Psoas muscle (tissue), 8 donors: Measurements from ENCODE around the gene ZNF664. TPM values are rescaled to one million over a fixed set of nuclear protein-coding genes. Genes with fewer than 3 reads are reported as not detected.
"Not testable (repeated sequence)": the region's sequence is repeated elsewhere in the genome, so short reads cannot be mapped to it uniquely, and the experiment has no call there.

Experiments used
- ATAC-seq, 4 donors: fragments of 200-7000 bp; cut with Tn5 transposase; one replicate each; pipeline ENCODE4 v1.9.1; 2020; ENCODE audit warnings: moderate library complexity in 3 of 4, mild to moderate bottlenecking in 2 of 4
- DNase-seq, 2 donors: peaks; one replicate each; pipeline ENCODE4 v3.0.0-alpha.2; 2020
- H3K27ac ChIP-seq: fragments of 200-600 bp; one replicate; pipeline ENCODE4 v1.8.0; 2022
- H3K27me3 ChIP-seq, 3 donors: fragments of 200-600 bp in 1 of 3; one replicate each; pipeline versions ENCODE4 v1.6.1 to v1.8.0; 2013 to 2022; ENCODE audit warnings: low read length in 2 of 3, mild to moderate bottlenecking in 2 of 3, moderate library complexity in 1 of 3; ENCODE audit not compliant: insufficient read depth in 3 of 3
- H3K36me3 ChIP-seq, 2 donors: fragments of 200-600 bp in 1 of 2; one replicate each; pipeline versions ENCODE4 v1.6.1 to v1.8.0; 2013 to 2022; ENCODE audit warnings: low read depth in 1 of 2, mild to moderate bottlenecking in 1 of 2, moderate library complexity in 1 of 2; ENCODE audit not compliant: insufficient read depth in 1 of 2
- H3K4me1 ChIP-seq: fragments of 200-600 bp; one replicate; pipeline ENCODE4 v1.8.0; 2022
- H3K4me3 ChIP-seq: fragments of 200-600 bp; one replicate; pipeline ENCODE4 v1.8.0; 2022; ENCODE audit warnings: mild to moderate bottlenecking
- H3K9me3 ChIP-seq: fragments of 200-600 bp; one replicate; pipeline ENCODE4 v1.8.0; 2022
- CTCF ChIP-seq: fragments of 200-600 bp; IDR thresholded peaks from one replicate; pipeline ENCODE4 v1.8.0; 2022; ENCODE audit warnings: antibody characterized with exemption
- WGBS, 3 donors: extraction: QIAGEN DNeasy Blood & Tissue Kit; methylation state at CpG; one replicate each; pipeline versions ENCODE4 v1.1.6 to v1.1.7; 2013; 5-methylcytosine and 5-hydroxymethylcytosine counted together
- intact Hi-C, 2 donors: fragments of 100-400 bp; cut with DNase I; formaldehyde crosslinking; loops; one replicate each; pipeline versions ENCODE4 v1.11.0 to v1.14.2; 2022
- polyA plus RNA-seq, 3 donors: library from polyadenylated mRNA; stranded (reverse); fragments of 200-250 nt; gene quantifications; one replicate each; pipeline ENCODE4 v1.2.3, GENCODE V29; 2013
- total RNA-seq, 4 donors: library from RNA; stranded (reverse); fragmentation: NEBNext Ultra II Directional in 2 of 4; extraction: Animal tissue kit (Norgen Biotek cat#: 25700) in 2 of 4; gene quantifications; one replicate each; pipeline versions ENCODE4 v1.2.1 to v1.2.4, GENCODE V29; 2021 to 2023
- donor health status: healthy with polysubstance abuse.
- donor health status: DM: no; HTN: no; CAD: no; lungs with moderate emphysema.
- donor health status: Bipolar disorder and iron deficiency.
- donor health status: healthy.
- donor health status: DM: yes; HTN: yes; CAD: no.
- donor health status: DM: no; HTN: no; CAD: no.
- donor health status: DM: no; HTN: no; CAD: no.
- donor health status: DM: yes; HTN: yes; CAD: no.

ZNF664 gene
- total and polyA plus RNA-seq, 7 donors: 25.1 to 69.3 (median 39.1) TPM

- Histone ChIP-seq H3K27me3 (no peaks in the 10 kb centered on the region), H3K27ac (no peak overlapping the region), H3K9me3 (no peaks in the 10 kb centered on the region), H3K4me3 (no peak overlapping the region), H3K4me1 (no peaks in the 10 kb centered on the region), H3K36me3 (peaks cover 4 to 35% of the 10 kb centered on the region in 2 donors)
- intact Hi-C loops: no loop called here
- WGBS, 3 donors: 76 to 92% (median 80%) methylated on average over 8 of the region's 8 CpGs
- no peak for TF ChIP-seq CTCF
- no peak for DNase-seq
- ATAC-seq: no peak
Measured at GRCh38 chr12:123946152-123946515, 26.9 kb upstream of the ZNF664 start.

- H3K4me3 ChIP-seq, ATAC-seq, H3K9me3 ChIP-seq, H3K27ac ChIP-seq, DNase-seq, intact Hi-C loops, H3K4me1 ChIP-seq, H3K27me3 ChIP-seq: not testable (repeated sequence)
- H3K36me3 ChIP-seq: peaks cover 4 to 28% of the 10 kb centered on the region in 2 donors
- WGBS, 3 donors: 88 to 92% (median 89%) methylated on average over 26 to 34 of the region's 35 CpGs
Measured at GRCh38 chr12:123946516-123947505, 26.2 kb upstream of the ZNF664 start.

GRCh38 chr12:123947531-123947930 lies 25.5 kb upstream of the ZNF664 start:
- H3K4me1 ChIP-seq, H3K9me3 ChIP-seq, ATAC-seq, H3K27ac ChIP-seq, intact Hi-C loops, DNase-seq, H3K27me3 ChIP-seq, H3K4me3 ChIP-seq: not testable (repeated sequence)
- H3K36me3 ChIP-seq: peaks cover 4 to 21% of the 10 kb centered on the region in 2 donors
- 86 to 94% (median 91%) methylated on average over 4 to 7 of the region's 7 CpGs for WGBS, 3 donors

- intact Hi-C loops: no loop called here
- Histone ChIP-seq H3K4me3 (no peak overlapping the region), H3K36me3 (peaks cover 4 to 14% of the 10 kb centered on the region in 2 donors), H3K27me3 (no peaks in the 10 kb centered on the region), H3K4me1 (no peaks in the 10 kb centered on the region), H3K27ac (no peak overlapping the region), H3K9me3 (no peaks in the 10 kb centered on the region)
- 90 to 93% (median 91%) methylated on average over 11 of the region's 11 CpGs for WGBS, 3 donors
- DNase-seq (no peak), ATAC-seq (no peak)
- no peak for TF ChIP-seq CTCF
Measured at GRCh38 chr12:123948401-123948795, 24.6 kb upstream of the ZNF664 start.

- H3K27me3 ChIP-seq: no peaks in the 10 kb centered on the region
- H3K36me3 ChIP-seq: peaks cover 4 to 14% of the 10 kb centered on the region in 2 donors
- H3K27ac ChIP-seq: no peak overlapping the region
- DNase-seq: no peak
- ATAC-seq: no peak
- no peaks in the 10 kb centered on the region for H3K4me1 ChIP-seq
- no peaks in the 10 kb centered on the region for H3K9me3 ChIP-seq
- intact Hi-C loops: no loop called here
- TF ChIP-seq CTCF: no peak
- H3K4me3 ChIP-seq: no peak overlapping the region
- 75 to 86% (median 76%) methylated on average over 19 of the region's 19 CpGs for WGBS, 3 donors
Measured at GRCh38 chr12:123948796-123949769, 23.9 kb upstream of the ZNF664 start.
